HepG2 (cell line): ENCODE results near the gene MXD1. TPM values are rescaled to one million over a fixed set of nuclear protein-coding genes. Genes with fewer than 3 reads are reported as not detected.
A peak's percentile ranks its signal among the peaks of the same experiment; 100 is the strongest.

ENCODE experiments used
- ATF2 ChIP-seq: sonication (generic); formaldehyde crosslinking; IDR thresholded peaks from 2 replicates; pipeline ENCODE4 v1.4.0; 2020; ENCODE audit warnings: missing genetic modification reagents
- ATF3 ChIP-seq: sonication (generic); formaldehyde crosslinking; IDR thresholded peaks from 2 replicates; pipeline ENCODE4 v1.4.0; 2020; ENCODE audit warnings: missing genetic modification reagents
- BRD4 ChIP-seq: sonication (generic); formaldehyde crosslinking; IDR thresholded peaks from 2 replicates; pipeline ENCODE4 v1.4.0; 2020; ENCODE audit warnings: missing genetic modification reagents
- CEBPZ ChIP-seq: IDR thresholded peaks from 2 replicates; pipeline ENCODE4 v1.6.1; 2012; ENCODE audit warnings: low read length, improper control_type of control experiment
- GPBP1L1 ChIP-seq: sonication (generic); formaldehyde crosslinking; IDR thresholded peaks from 2 replicates; pipeline ENCODE4 v1.5.0; 2020; ENCODE audit warnings: mild to moderate bottlenecking, missing genetic modification reagents
- HOXA5 ChIP-seq: sonication (generic); formaldehyde crosslinking; IDR thresholded peaks from 2 replicates; pipeline ENCODE4 v1.4.0; 2020; ENCODE audit warnings: missing genetic modification reagents
- IRF2 ChIP-seq: IDR thresholded peaks from 2 replicates; pipeline ENCODE4 v1.6.1; 2018; ENCODE audit warnings: missing genetic modification reagents, missing compliant biosample characterization
- MIER3 ChIP-seq: IDR thresholded peaks from 2 replicates; pipeline ENCODE4 v1.6.1; 2016; ENCODE audit warnings: missing compliant biosample characterization, borderline replicate concordance
- SMYD3 ChIP-seq: sonication (generic); formaldehyde crosslinking; IDR thresholded peaks from 2 replicates; pipeline ENCODE4 v1.8.1; 2023; ENCODE audit warnings: mild to moderate bottlenecking, missing genetic modification reagents
- SP1 ChIP-seq, 2 experiments: fragments of 450-650 bp in 1 of 2; sonication (generic) in 1 of 2; formaldehyde crosslinking in 1 of 2; IDR thresholded peaks; 2 replicates each; pipeline versions ENCODE4 v1.4.0 to v1.6.1; 2016 to 2020; ENCODE audit warnings: missing genetic modification reagents in 1 of 2
- SRSF9 ChIP-seq: fragments of 200-400 bp; formaldehyde crosslinking; IDR thresholded peaks from 2 replicates; pipeline ENCODE4 v1.6.1; 2018; ENCODE audit warnings: borderline replicate concordance, mild to moderate bottlenecking, low read depth, low read length; ENCODE audit not compliant: insufficient read depth, poor library complexity, severe bottlenecking
- TEAD3 ChIP-seq: optimal IDR thresholded peaks from 2 replicates; pipeline ENCODE3; 2016; ENCODE audit warnings: borderline replicate concordance
- ZFP36L1 ChIP-seq: sonication (generic); formaldehyde crosslinking; IDR thresholded peaks from 2 replicates; pipeline ENCODE4 v1.8.0; 2022; ENCODE audit warnings: mild to moderate bottlenecking, missing genetic modification reagents, moderate library complexity
- ZFX ChIP-seq: sonication (generic); formaldehyde crosslinking; IDR thresholded peaks from 2 replicates; pipeline ENCODE4 v1.4.0; 2020; ENCODE audit warnings: mild to moderate bottlenecking, low read depth, missing genetic modification reagents, moderate library complexity
- ZMYM4 ChIP-seq: sonication (generic); formaldehyde crosslinking; IDR thresholded peaks from 2 replicates; pipeline ENCODE4 v1.8.1; 2023; ENCODE audit warnings: mild to moderate bottlenecking, missing genetic modification reagents
- ZNF276 ChIP-seq: sonication (generic); formaldehyde crosslinking; IDR thresholded peaks from 2 replicates; pipeline ENCODE4 v1.4.0; 2020; ENCODE audit warnings: mild to moderate bottlenecking, low read depth, missing genetic modification reagents
- ZNF317 ChIP-seq: sonication (generic); formaldehyde crosslinking; IDR thresholded peaks from 2 replicates; pipeline ENCODE4 v1.5.0; 2020; ENCODE audit warnings: mild to moderate bottlenecking, missing genetic modification reagents
- ZNF383 ChIP-seq: sonication (generic); formaldehyde crosslinking; IDR thresholded peaks from 2 replicates; pipeline ENCODE4 v1.4.0; 2020; ENCODE audit warnings: missing genetic modification reagents, mild to moderate bottlenecking, borderline replicate concordance
- ZNF776 ChIP-seq: sonication (generic); formaldehyde crosslinking; IDR thresholded peaks from 2 replicates; pipeline ENCODE4 v1.4.0; 2020; ENCODE audit warnings: mild to moderate bottlenecking, missing genetic modification reagents
- ZNF782 ChIP-seq: sonication (generic); formaldehyde crosslinking; IDR thresholded peaks from 2 replicates; pipeline ENCODE4 v1.4.0; 2020; ENCODE audit warnings: missing genetic modification reagents, mild to moderate bottlenecking, borderline replicate concordance
- ZNF83 ChIP-seq: sonication (generic); formaldehyde crosslinking; IDR thresholded peaks from 2 replicates; pipeline ENCODE4 v1.4.0; 2020; ENCODE audit warnings: missing genetic modification reagents, mild to moderate bottlenecking, borderline replicate concordance
- ZSCAN22 ChIP-seq: sonication (generic); formaldehyde crosslinking; IDR thresholded peaks from 2 replicates; pipeline ENCODE4 v1.4.0; 2020; ENCODE audit warnings: mild to moderate bottlenecking, missing genetic modification reagents
- polyA plus RNA-seq, 8 experiments: library from polyadenylated mRNA; depleted of rRNA in 3 of 8; stranded (reverse) in 7 of 8; unstranded in 1 of 8; fragments of >200 nt; fragmentation: Illumina TruSeq in 4 of 8; extraction: Trizol in 4 of 8; gene quantifications; 2 replicates each; pipeline versions ENCODE4 v1.2.1 to v1.2.3, GENCODE V29; 2011 to 2016; ENCODE audit warnings: low read depth in 4 of 8, missing spikeins in 1 of 8, mixed read lengths in 1 of 8; ENCODE audit not compliant: insufficient read depth in 1 of 8
- total RNA-seq, 5 experiments: library from RNA; depleted of rRNA; stranded (reverse); fragments of >200 nt; fragmentation: Illumina TruSeq; extraction: Trizol; gene quantifications; 2 replicates each; pipeline ENCODE4 v1.2.3, GENCODE V29; 2016; ENCODE audit warnings: low read depth in 1 of 5

Gene MXD1
- total and polyA plus RNA-seq, 2 of the 13 experiments (the other 11 are each of a cell fraction or from before 2014, with no cell fraction given), result 6.4 to 14.9 TPM

- no peak for TF ChIP-seq ZNF276 (CRISPR knock-in tag)
- no peak for TF ChIP-seq MIER3
- TF ChIP-seq SMYD3 (CRISPR knock-in tag), result no peak
- peak; percentile 53; the same call in 1 of the 2 replicates for TF ChIP-seq ZFX (CRISPR knock-in tag)
- TF ChIP-seq ZNF383 (CRISPR knock-in tag), result no peak
- TF ChIP-seq IRF2 (CRISPR knock-in tag), result 0 out of 2 replicates have a peak, but pooled peaks have one; percentile 40
- peak; percentile 75 for TF ChIP-seq TEAD3 (CRISPR knock-in tag)
- TF ChIP-seq ZNF776 (CRISPR knock-in tag), result no peak
- TF ChIP-seq ZNF782 (CRISPR knock-in tag), result no peak
- TF ChIP-seq ZNF83 (CRISPR knock-in tag), result no peak
- no peak for TF ChIP-seq GPBP1L1
- no peak for TF ChIP-seq SRSF9
- TF ChIP-seq ZMYM4, result no peak
- peak; percentile 94 for TF ChIP-seq ATF2 (CRISPR knock-in tag)
- no peak for TF ChIP-seq CEBPZ
- peak; percentile 90 for TF ChIP-seq ATF3
- TF ChIP-seq ZSCAN22 (CRISPR knock-in tag), result no peak
- TF ChIP-seq HOXA5 (CRISPR knock-in tag), result no peak
- no peak for TF ChIP-seq ZFP36L1 (CRISPR knock-in tag)
- no peak for TF ChIP-seq SP1 (IDR thresholded peaks at IDR 0.05)
- TF ChIP-seq SP1 (CRISPR knock-in tag; IDR thresholded peaks at IDR 0.05), result no peak
- no peak for TF ChIP-seq BRD4
- TF ChIP-seq ZNF317 (CRISPR knock-in tag), result no peak
These were observed 12.1 kb downstream of the MXD1 start (continued) for GRCh38 chr2:69926849-69927515.
